Neural cell (in vitro differentiated cells): ENCODE results near the gene ARID3C.

Source experiments
- CTCF ChIP-seq: fragments of 450-650 bp; IDR thresholded peaks from 2 replicates; pipeline ENCODE4 v1.5.1; 2014; ENCODE audit warnings: antibody characterized with exemption, mild to moderate bottlenecking, moderate library complexity; ENCODE audit not compliant: poor library complexity, severe bottlenecking
- EP300 ChIP-seq: fragments of 450-650 bp; conservative IDR thresholded peaks from 2 replicates; pipeline ENCODE4 v1.6.1; 2014; ENCODE audit warnings: antibody characterized with exemption, mild to moderate bottlenecking, moderate library complexity; ENCODE audit not compliant: poor library complexity, severe bottlenecking
- EZH2 ChIP-seq: fragments of 200-600, 300-800 bp; shearing (Covaris generic), sonication (generic); IDR thresholded peaks from 2 replicates; pipeline ENCODE4 v1.6.1; 2014; ENCODE audit warnings: antibody characterized with exemption, low read length, borderline replicate concordance, mild to moderate bottlenecking; ENCODE audit not compliant: insufficient read depth, poor library complexity, severe bottlenecking
- RAD21 ChIP-seq: fragments of 450-650 bp; conservative IDR thresholded peaks from 2 replicates; pipeline ENCODE4 v1.6.1; 2014; ENCODE audit warnings: antibody characterized with exemption, mild to moderate bottlenecking, moderate library complexity
- TAF1 ChIP-seq: IDR thresholded peaks from 2 replicates; pipeline ENCODE4 v1.6.1; 2012; ENCODE audit warnings: low read depth
- TF ChIP-seq, protein P1 (sequence below): IDR thresholded peaks from 2 replicates; pipeline ENCODE4 v1.6.1; 2012; ENCODE audit warnings: borderline replicate concordance

DNA sequence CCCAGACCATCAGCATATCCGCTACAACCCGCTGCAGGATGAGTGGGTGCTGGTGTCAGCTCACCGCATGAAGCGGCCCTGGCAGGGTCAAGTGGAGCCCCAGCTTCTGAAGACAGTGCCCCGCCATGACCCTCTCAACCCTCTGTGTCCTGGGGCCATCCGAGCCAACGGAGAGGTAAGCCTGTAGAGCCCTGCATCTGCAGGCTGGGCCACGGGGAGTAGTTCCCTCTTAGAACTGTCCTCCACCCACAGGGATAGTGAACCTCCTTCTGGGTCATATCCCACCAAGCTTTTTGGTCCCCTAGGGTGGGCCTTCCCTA, 18.2 kb upstream of the ARID3C start:
- TF ChIP-seq, protein P1, sequence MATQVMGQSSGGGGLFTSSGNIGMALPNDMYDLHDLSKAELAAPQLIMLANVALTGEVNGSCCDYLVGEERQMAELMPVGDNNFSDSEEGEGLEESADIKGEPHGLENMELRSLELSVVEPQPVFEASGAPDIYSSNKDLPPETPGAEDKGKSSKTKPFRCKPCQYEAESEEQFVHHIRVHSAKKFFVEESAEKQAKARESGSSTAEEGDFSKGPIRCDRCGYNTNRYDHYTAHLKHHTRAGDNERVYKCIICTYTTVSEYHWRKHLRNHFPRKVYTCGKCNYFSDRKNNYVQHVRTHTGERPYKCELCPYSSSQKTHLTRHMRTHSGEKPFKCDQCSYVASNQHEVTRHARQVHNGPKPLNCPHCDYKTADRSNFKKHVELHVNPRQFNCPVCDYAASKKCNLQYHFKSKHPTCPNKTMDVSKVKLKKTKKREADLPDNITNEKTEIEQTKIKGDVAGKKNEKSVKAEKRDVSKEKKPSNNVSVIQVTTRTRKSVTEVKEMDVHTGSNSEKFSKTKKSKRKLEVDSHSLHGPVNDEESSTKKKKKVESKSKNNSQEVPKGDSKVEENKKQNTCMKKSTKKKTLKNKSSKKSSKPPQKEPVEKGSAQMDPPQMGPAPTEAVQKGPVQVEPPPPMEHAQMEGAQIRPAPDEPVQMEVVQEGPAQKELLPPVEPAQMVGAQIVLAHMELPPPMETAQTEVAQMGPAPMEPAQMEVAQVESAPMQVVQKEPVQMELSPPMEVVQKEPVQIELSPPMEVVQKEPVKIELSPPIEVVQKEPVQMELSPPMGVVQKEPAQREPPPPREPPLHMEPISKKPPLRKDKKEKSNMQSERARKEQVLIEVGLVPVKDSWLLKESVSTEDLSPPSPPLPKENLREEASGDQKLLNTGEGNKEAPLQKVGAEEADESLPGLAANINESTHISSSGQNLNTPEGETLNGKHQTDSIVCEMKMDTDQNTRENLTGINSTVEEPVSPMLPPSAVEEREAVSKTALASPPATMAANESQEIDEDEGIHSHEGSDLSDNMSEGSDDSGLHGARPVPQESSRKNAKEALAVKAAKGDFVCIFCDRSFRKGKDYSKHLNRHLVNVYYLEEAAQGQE, result no peak
- no peak for TF ChIP-seq RAD21
- no peak for TF ChIP-seq EZH2
- no peak for TF ChIP-seq CTCF
- TF ChIP-seq TAF1, result no peak
- TF ChIP-seq EP300, result no peak
